Measurements from ENCODE around the gene KCNJ18. TPM values are rescaled to one million over a fixed set of nuclear protein-coding genes. Genes with fewer than 3 reads are reported as not detected.
"Not testable (repeated sequence)": the region's sequence is repeated elsewhere in the genome, so short reads cannot be mapped to it uniquely, and the experiment has no call there.

Gene KCNJ18
- total RNA-seq, 2 experiments from 2014 or later = not detected

- H2AFZ ChIP-seq (ENCODE audit: low read length); H3K4me2 ChIP-seq (ENCODE audit: low read length); H3K9me2 ChIP-seq (ENCODE audit: insufficient read depth, low read length); BruUV-seq (replicated peaks); CTCF ChIA-PET (ENCODE audit: unreplicated experiment); DNase-seq (ENCODE audit: low spot score); POLR2A ChIA-PET; H3K9me3 ChIP-seq (ENCODE audit: low read length); H3K27ac ChIP-seq (ENCODE audit: low read depth, low read length, poor library complexity, severe bottlenecking); intact Hi-C loops (cut with micrococcal nuclease; ENCODE audit: unreplicated experiment); H3K4me1 ChIP-seq (ENCODE audit: insufficient read depth, low read length, poor library complexity, severe bottlenecking); H3K4me3 ChIP-seq (ENCODE audit: low read depth, low read length, poor library complexity, severe bottlenecking); H4K20me1 ChIP-seq (ENCODE audit: insufficient read depth, low read length); H3K79me2 ChIP-seq (ENCODE audit: insufficient read depth, low read depth, low read length); H3K36me3 ChIP-seq (ENCODE audit: insufficient read depth, low read length): not testable (repeated sequence)
Observed at GRCh38 chr17:21666711-21667412, 25.5 kb upstream of the KCNJ18 start.

- intact Hi-C loops (cut with micrococcal nuclease; ENCODE audit: unreplicated experiment); H3K27ac ChIP-seq (ENCODE audit: low read depth, low read length, poor library complexity, severe bottlenecking); H3K79me2 ChIP-seq (ENCODE audit: insufficient read depth, low read depth, low read length); H3K36me3 ChIP-seq (ENCODE audit: insufficient read depth, low read length); H3K4me1 ChIP-seq (ENCODE audit: insufficient read depth, low read length, poor library complexity, severe bottlenecking); POLR2A ChIA-PET; BruUV-seq (replicated peaks); H2AFZ ChIP-seq (ENCODE audit: low read length); H3K9me2 ChIP-seq (ENCODE audit: insufficient read depth, low read length); CTCF ChIA-PET (ENCODE audit: unreplicated experiment); H3K4me3 ChIP-seq (ENCODE audit: low read depth, low read length, poor library complexity, severe bottlenecking); H4K20me1 ChIP-seq (ENCODE audit: insufficient read depth, low read length); H3K9me3 ChIP-seq (ENCODE audit: low read length); DNase-seq (ENCODE audit: low spot score); H3K4me2 ChIP-seq (ENCODE audit: low read length): not testable (repeated sequence)
Observed at GRCh38 chr17:21667413-21668117, 24.8 kb upstream of the KCNJ18 start.

GRCh38 chr17:21668118-21668488, 24.2 kb upstream of the KCNJ18 start:
- H4K20me1 ChIP-seq (ENCODE audit: insufficient read depth, low read length); CTCF ChIA-PET (ENCODE audit: unreplicated experiment); H3K9me3 ChIP-seq (ENCODE audit: low read length); POLR2A ChIA-PET; H3K4me2 ChIP-seq (ENCODE audit: low read length); H2AFZ ChIP-seq (ENCODE audit: low read length); H3K27ac ChIP-seq (ENCODE audit: low read depth, low read length, poor library complexity, severe bottlenecking); intact Hi-C loops (cut with micrococcal nuclease; ENCODE audit: unreplicated experiment); DNase-seq (ENCODE audit: low spot score); H3K9me2 ChIP-seq (ENCODE audit: insufficient read depth, low read length); H3K36me3 ChIP-seq (ENCODE audit: insufficient read depth, low read length); H3K79me2 ChIP-seq (ENCODE audit: insufficient read depth, low read depth, low read length); BruUV-seq (replicated peaks); H3K4me3 ChIP-seq (ENCODE audit: low read depth, low read length, poor library complexity, severe bottlenecking); H3K4me1 ChIP-seq (ENCODE audit: insufficient read depth, low read length, poor library complexity, severe bottlenecking): not testable (repeated sequence)

- BruUV-seq (replicated peaks); H3K4me2 ChIP-seq (ENCODE audit: low read length); H3K79me2 ChIP-seq (ENCODE audit: insufficient read depth, low read depth, low read length); POLR2A ChIA-PET; H3K4me1 ChIP-seq (ENCODE audit: insufficient read depth, low read length, poor library complexity, severe bottlenecking); H4K20me1 ChIP-seq (ENCODE audit: insufficient read depth, low read length); H3K4me3 ChIP-seq (ENCODE audit: low read depth, low read length, poor library complexity, severe bottlenecking); H3K36me3 ChIP-seq (ENCODE audit: insufficient read depth, low read length); H3K9me2 ChIP-seq (ENCODE audit: insufficient read depth, low read length); CTCF ChIA-PET (ENCODE audit: unreplicated experiment); H3K27ac ChIP-seq (ENCODE audit: low read depth, low read length, poor library complexity, severe bottlenecking); DNase-seq (ENCODE audit: low spot score); H3K9me3 ChIP-seq (ENCODE audit: low read length); intact Hi-C loops (cut with micrococcal nuclease; ENCODE audit: unreplicated experiment); H2AFZ ChIP-seq (ENCODE audit: low read length): not testable (repeated sequence)
Observed at GRCh38 chr17:21668746-21669508, 23.4 kb upstream of the KCNJ18 start.

- H3K9me2 ChIP-seq (ENCODE audit: insufficient read depth, low read length); POLR2A ChIA-PET; H3K9me3 ChIP-seq (ENCODE audit: low read length); BruUV-seq (replicated peaks); intact Hi-C loops (cut with micrococcal nuclease; ENCODE audit: unreplicated experiment); H3K27ac ChIP-seq (ENCODE audit: low read depth, low read length, poor library complexity, severe bottlenecking); H3K36me3 ChIP-seq (ENCODE audit: insufficient read depth, low read length); CTCF ChIA-PET (ENCODE audit: unreplicated experiment); H3K4me2 ChIP-seq (ENCODE audit: low read length); DNase-seq (ENCODE audit: low spot score); H4K20me1 ChIP-seq (ENCODE audit: insufficient read depth, low read length); H3K4me1 ChIP-seq (ENCODE audit: insufficient read depth, low read length, poor library complexity, severe bottlenecking); H3K4me3 ChIP-seq (ENCODE audit: low read depth, low read length, poor library complexity, severe bottlenecking); H2AFZ ChIP-seq (ENCODE audit: low read length); H3K79me2 ChIP-seq (ENCODE audit: insufficient read depth, low read depth, low read length): not testable (repeated sequence)
Observed at GRCh38 chr17:21669616-21670360, 22.5 kb upstream of the KCNJ18 start.

Data from OCI-LY7 (cell line).